Fibroblast of lung (primary cell): Measurements from ENCODE around the gene MFSD6L. TPM values are rescaled to one million over a fixed set of nuclear protein-coding genes. Genes with fewer than 3 reads are reported as not detected.
A peak's percentile ranks its signal among the peaks of the same experiment; 100 is the strongest.

Experiments used
- DNase-seq, 2 donors: peaks; one replicate each; pipeline versions ENCODE4 v3.0.0 to v3.0.0-alpha.2; 2010; ENCODE audit warnings: low read depth in 2 of 2
- H2AFZ ChIP-seq: 2 replicates; pipeline ENCODE4 v1.5.1; 2012; ENCODE audit warnings: low read length, control low read depth, inconsistent platforms
- H3K27ac ChIP-seq: 2 replicates; pipeline ENCODE4 v1.5.1; 2011; ENCODE audit warnings: low read length, control low read depth; ENCODE audit not compliant: insufficient read depth
- H3K27me3 ChIP-seq: 2 replicates; pipeline ENCODE4 v1.5.1; 2011; ENCODE audit warnings: mild to moderate bottlenecking, low read length; ENCODE audit not compliant: control insufficient read depth, insufficient read depth
- H3K36me3 ChIP-seq: 2 replicates; pipeline ENCODE4 v1.5.1; 2011; ENCODE audit warnings: low read length; ENCODE audit not compliant: control insufficient read depth, insufficient read depth
- H3K4me1 ChIP-seq: 2 replicates; pipeline ENCODE4 v1.5.1; 2011; ENCODE audit warnings: low read length; ENCODE audit not compliant: control insufficient read depth, insufficient read depth; ENCODE audit errors: extremely low read depth
- H3K4me2 ChIP-seq: 2 replicates; pipeline ENCODE4 v1.5.1; 2011; ENCODE audit warnings: low read length, control low read depth; ENCODE audit not compliant: insufficient read depth; ENCODE audit errors: extremely low read depth
- H3K4me3 ChIP-seq, 4 experiments: fragments of 200-600 bp in 1 of 4; sonication (generic) in 1 of 4; replicated peaks in 1 of 4; 2 replicates each; pipeline ENCODE4 v1.5.1; 2011 to 2016; ENCODE audit warnings: low read length in 4 of 4, low read depth in 3 of 4, mild to moderate bottlenecking in 3 of 4, control low read depth in 2 of 4, inconsistent platforms in 1 of 4, mixed read lengths in 1 of 4; ENCODE audit not compliant: insufficient read depth in 1 of 4; ENCODE audit errors: control extremely low read depth in 1 of 4
- H3K79me2 ChIP-seq: 2 replicates; pipeline ENCODE4 v1.5.1; 2012; ENCODE audit warnings: mild to moderate bottlenecking, low read length, inconsistent platforms; ENCODE audit not compliant: control insufficient read depth, insufficient read depth
- H3K9ac ChIP-seq: 2 replicates; pipeline ENCODE4 v1.5.1; 2011; ENCODE audit warnings: mild to moderate bottlenecking, low read length, control low read depth; ENCODE audit not compliant: insufficient read depth
- H3K9me3 ChIP-seq: 2 replicates; pipeline ENCODE4 v1.5.1; 2012; ENCODE audit warnings: low read depth, low read length; ENCODE audit not compliant: control insufficient read depth, insufficient read depth
- H4K20me1 ChIP-seq: 2 replicates; pipeline ENCODE4 v1.5.1; 2011; ENCODE audit warnings: low read length; ENCODE audit not compliant: control insufficient read depth, insufficient read depth; ENCODE audit errors: extremely low read depth
- CTCF ChIP-seq, 2 donors: IDR thresholded peaks in 1 of 2; conservative IDR thresholded peaks in 1 of 2; 1 replicate in 1 of 2; 2 replicates in 1 of 2; pipeline ENCODE4 v1.5.1; 2011 to 2012; ENCODE audit warnings: low read length in 2 of 2, control low read depth in 1 of 2, inconsistent platforms in 1 of 2, low read depth in 1 of 2, mild to moderate bottlenecking in 1 of 2
- EZH2 ChIP-seq: IDR thresholded peaks from 2 replicates; pipeline ENCODE4 v1.5.1; 2012; ENCODE audit warnings: low read length, control low read depth, mild to moderate bottlenecking; ENCODE audit errors: missing control alignments
- polyA plus RNA-seq, 2 donors: library from polyadenylated mRNA; depleted of rRNA in 1 of 2; stranded (reverse) in 1 of 2; unstranded in 1 of 2; fragments of >200 nt; gene quantifications; 2 replicates each; pipeline ENCODE4 v1.2.1, GENCODE V29; 2011 to 2012; ENCODE audit warnings: missing spikeins in 1 of 2
- total RNA-seq: library from RNA; depleted of rRNA; stranded (reverse); fragments of >200 nt; gene quantifications from 2 replicates; pipeline ENCODE4 v1.2.1, GENCODE V29; 2014

Gene MFSD6L
- total and polyA plus RNA-seq, 2 donors (not counting 1 experiment from before 2014, with no cell fraction given), result not detected

- no peaks in the 10 kb centered on the region for H4K20me1 ChIP-seq
- H3K4me2 ChIP-seq, result no peak overlapping the region
- DNase-seq, result no peak
- no peaks in the 10 kb centered on the region for H3K27me3 ChIP-seq
- no peaks in the 10 kb centered on the region for H3K36me3 ChIP-seq
- H3K4me1 ChIP-seq, result no peaks in the 10 kb centered on the region
- no peak for TF ChIP-seq EZH2
- TF ChIP-seq CTCF (conservative IDR thresholded peaks at IDR 0.05 in 1 of 2, IDR thresholded peaks at IDR 0.05 in 1 of 2; ENCODE audit: low read depth in 1 of 2, low read length in 2 of 2), result no peak
- H3K9me3 ChIP-seq, result no peaks in the 10 kb centered on the region
- no peak overlapping the region for H3K27ac ChIP-seq
- H3K4me3 ChIP-seq, result no peak overlapping the region
- no peak overlapping the region for H2AFZ ChIP-seq
- H3K79me2 ChIP-seq, result no peaks in the 10 kb centered on the region
- H3K9ac ChIP-seq, result no peak overlapping the region
Measured at GRCh38 chr17:8788998-8789397, 10.2 kb downstream of the MFSD6L start.

- H3K79me2 ChIP-seq, result no peaks in the 10 kb centered on the region
- no peaks in the 10 kb centered on the region for H3K27me3 ChIP-seq
- no peak overlapping the region for H3K4me2 ChIP-seq
- H4K20me1 ChIP-seq, result no peaks in the 10 kb centered on the region
- no peaks in the 10 kb centered on the region for H3K36me3 ChIP-seq
- no peak overlapping the region for H3K27ac ChIP-seq
- TF ChIP-seq EZH2 (no peak), CTCF (conservative IDR thresholded peaks at IDR 0.05 in 1 of 2, IDR thresholded peaks at IDR 0.05 in 1 of 2; ENCODE audit: low read depth in 1 of 2, low read length in 2 of 2) (peak; percentile 89 to 97)
- no peaks in the 10 kb centered on the region for H3K4me1 ChIP-seq
- H3K9me3 ChIP-seq, result no peaks in the 10 kb centered on the region
- peak; percentile 41 to 64 for DNase-seq
- no peak overlapping the region for H2AFZ ChIP-seq
- no peak overlapping the region for H3K4me3 ChIP-seq
- no peak overlapping the region for H3K9ac ChIP-seq
Measured at GRCh38 chr17:8785547-8786413, 13.4 kb downstream of the MFSD6L start.

- Histone ChIP-seq H4K20me1 (no peaks in the 10 kb centered on the region), H3K79me2 (no peaks in the 10 kb centered on the region), H3K9me3 (no peaks in the 10 kb centered on the region), H3K4me2 (no peak overlapping the region), H3K27ac (no peak overlapping the region), H3K36me3 (no peaks in the 10 kb centered on the region), H2AFZ (no peak overlapping the region), H3K9ac (no peak overlapping the region), H3K4me3 (no peak overlapping the region), H3K27me3 (no peaks in the 10 kb centered on the region), H3K4me1 (no peaks in the 10 kb centered on the region)
- no peak for DNase-seq
- no peak for TF ChIP-seq CTCF (conservative IDR thresholded peaks at IDR 0.05 in 1 of 2, IDR thresholded peaks at IDR 0.05 in 1 of 2; ENCODE audit: low read depth in 1 of 2, low read length in 2 of 2)
- no peak for TF ChIP-seq EZH2
Measured at GRCh38 chr17:8782176-8782575, 17.0 kb downstream of the MFSD6L start.
